GM20431 (cell line): ENCODE data around the gene HCFC1.

ENCODE experiments used
- in situ Hi-C: fragments of 300-500 bp; cut with MseI, MboI; formaldehyde crosslinking; loops from one replicate; pipeline ENCODE4 v1.15.0; 2020; ENCODE audit warnings: low sequenced_read_pairs; ENCODE audit not compliant: unreplicated experiment

HCFC1 gene

GRCh38 chrX:153945956-153946943, 25.4 kb downstream of the HCFC1 start:
- in situ Hi-C loops, result no loop called here

GRCh38 chrX:153944800-153945150, 26.8 kb downstream of the HCFC1 start:
- in situ Hi-C loops, result no loop called here

GRCh38 chrX:153944140-153944799, 27.3 kb downstream of the HCFC1 start, which contains the start of gene RENBP:
Gene RENBP (minus strand): TSS chrX:153944643. CDS start chrX:153944610, 33 bp downstream.
- in situ Hi-C loops, result no loop called here

GRCh38 chrX:153941336-153942252, 30.0 kb downstream of the HCFC1 start:
- in situ Hi-C loops, result no loop called here

- in situ Hi-C loops, result no loop called here
These were observed 32.0 kb downstream of the HCFC1 start for GRCh38 chrX:153939573-153939972.

GRCh38 chrX:153938226-153938786, 33.3 kb downstream of the HCFC1 start:
- in situ Hi-C loops, result no loop called here

GRCh38 chrX:153937056-153937455, 34.6 kb downstream of the HCFC1 start:
- in situ Hi-C loops, result no loop called here

GRCh38 chrX:153935326-153935851, 36.2 kb downstream of the HCFC1 start:
- in situ Hi-C loops, result no loop called here

GRCh38 chrX:153934762-153935325, 36.8 kb downstream of the HCFC1 start, which contains the start of gene NAA10:
Gene NAA10 (minus strand): TSS chrX:153935037. CDS start chrX:153934904, 133 bp downstream.
- in situ Hi-C loops, result no loop called here

GRCh38 chrX:153934148-153934761, 37.4 kb downstream of the HCFC1 start:
- in situ Hi-C loops, result no loop called here

- in situ Hi-C loops, result no loop called here
These were observed 37.9 kb downstream of the HCFC1 start for GRCh38 chrX:153933748-153934147.

GRCh38 chrX:153932220-153932915, 39.2 kb downstream of the HCFC1 start:
- in situ Hi-C loops, result no loop called here

- in situ Hi-C loops, result no loop called here
These were observed 39.9 kb downstream of the HCFC1 start for GRCh38 chrX:153931748-153932147.

GRCh38 chrX:153931151-153931550, 40.5 kb downstream of the HCFC1 start:
- in situ Hi-C loops, result no loop called here

GRCh38 chrX:153930011-153930910, 41.4 kb downstream of the HCFC1 start:
- in situ Hi-C loops, result no loop called here

- in situ Hi-C loops, result no loop called here
These were observed 42.0 kb downstream of the HCFC1 start for GRCh38 chrX:153929576-153929975.

- in situ Hi-C loops, result no loop called here
These were observed 42.8 kb downstream of the HCFC1 start for GRCh38 chrX:153928846-153929245.
